ENCODE results near the gene SPG7. TPM values are rescaled to one million over a fixed set of nuclear protein-coding genes. Genes with fewer than 3 reads are reported as not detected.

SPG7 gene
- total and polyA plus RNA-seq, 4 donors = 34.5 to 102 (median 49.5) TPM

DNA sequence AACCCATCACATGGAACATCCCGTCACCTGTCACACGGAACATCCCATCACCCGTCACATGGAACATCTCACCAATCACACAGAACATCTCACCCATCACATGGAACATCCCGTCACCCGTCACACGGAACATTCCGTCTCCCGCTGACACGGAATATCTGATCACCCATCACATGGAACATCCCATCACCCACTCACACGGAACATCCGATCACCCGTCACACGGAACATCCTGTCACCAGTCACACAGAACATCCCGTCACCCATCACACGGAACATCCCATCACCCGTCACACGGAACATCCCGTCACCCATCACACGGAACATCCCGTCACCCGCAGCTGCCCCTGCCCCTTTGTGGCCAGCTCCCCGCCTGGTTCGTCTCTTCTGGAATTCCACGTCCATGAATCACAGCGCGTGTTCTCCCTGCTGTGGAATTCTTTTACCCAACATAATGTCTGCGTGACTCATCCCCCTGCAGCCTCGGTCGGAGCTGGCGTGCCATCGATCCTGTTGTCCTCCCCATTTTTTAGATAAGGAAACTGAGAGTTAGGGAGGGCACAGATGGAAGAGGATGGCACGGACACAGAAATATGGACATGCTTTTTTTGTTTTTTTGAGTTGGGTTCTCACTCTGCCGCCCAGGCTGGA, 73.0 kb downstream of the SPG7 start:
- WGBS = 91% methylated on average over 33 of the region's 33 CpGs
- no peak for DNase-seq (ENCODE audit: low spot score)
- no peaks in the 10 kb centered on the region for H3K36me3 ChIP-seq (ENCODE audit: control insufficient read depth in 4 of 4, insufficient read depth in 3 of 4, low read depth in 1 of 4, low read length in 3 of 4)
- H3K27me3 ChIP-seq (ENCODE audit: control insufficient read depth in 4 of 4, insufficient read depth in 4 of 4, low read length in 3 of 4) = peaks cover 0 to 1% (median 0%) of the 10 kb centered on the region in 4 donors
- H3K27ac ChIP-seq (ENCODE audit: low read depth in 1 of 2, low read length in 2 of 2) = peak overlapping the region in 1 of 2 donors; percentile 59
- H3K9me3 ChIP-seq (ENCODE audit: control insufficient read depth in 4 of 4, low read length in 3 of 4) = no peaks in the 10 kb centered on the region
- no peak overlapping the region for H3K4me3 ChIP-seq (ENCODE audit: low read depth in 1 of 3, low read length in 3 of 3)
- no peak for TF ChIP-seq NR2F2 (IDR thresholded peaks at IDR 0.05)
- TF ChIP-seq, protein P1, sequence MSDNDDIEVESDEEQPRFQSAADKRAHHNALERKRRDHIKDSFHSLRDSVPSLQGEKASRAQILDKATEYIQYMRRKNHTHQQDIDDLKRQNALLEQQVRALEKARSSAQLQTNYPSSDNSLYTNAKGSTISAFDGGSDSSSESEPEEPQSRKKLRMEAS (IDR thresholded peaks at IDR 0.05) = no peak
- TF ChIP-seq SP1 (IDR thresholded peaks at IDR 0.05) = no peak
- TF ChIP-seq, protein P2, sequence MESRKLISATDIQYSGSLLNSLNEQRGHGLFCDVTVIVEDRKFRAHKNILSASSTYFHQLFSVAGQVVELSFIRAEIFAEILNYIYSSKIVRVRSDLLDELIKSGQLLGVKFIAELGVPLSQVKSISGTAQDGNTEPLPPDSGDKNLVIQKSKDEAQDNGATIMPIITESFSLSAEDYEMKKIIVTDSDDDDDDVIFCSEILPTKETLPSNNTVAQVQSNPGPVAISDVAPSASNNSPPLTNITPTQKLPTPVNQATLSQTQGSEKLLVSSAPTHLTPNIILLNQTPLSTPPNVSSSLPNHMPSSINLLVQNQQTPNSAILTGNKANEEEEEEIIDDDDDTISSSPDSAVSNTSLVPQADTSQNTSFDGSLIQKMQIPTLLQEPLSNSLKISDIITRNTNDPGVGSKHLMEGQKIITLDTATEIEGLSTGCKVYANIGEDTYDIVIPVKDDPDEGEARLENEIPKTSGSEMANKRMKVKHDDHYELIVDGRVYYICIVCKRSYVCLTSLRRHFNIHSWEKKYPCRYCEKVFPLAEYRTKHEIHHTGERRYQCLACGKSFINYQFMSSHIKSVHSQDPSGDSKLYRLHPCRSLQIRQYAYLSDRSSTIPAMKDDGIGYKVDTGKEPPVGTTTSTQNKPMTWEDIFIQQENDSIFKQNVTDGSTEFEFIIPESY (IDR thresholded peaks at IDR 0.05) = no peak
- TF ChIP-seq FOXA1 (IDR thresholded peaks at IDR 0.05) = no peak
- no peak for TF ChIP-seq GABPA (IDR thresholded peaks at IDR 0.05 in 1 of 2, conservative IDR thresholded peaks at IDR 0.05 in 1 of 2)
- no peak for TF ChIP-seq YY1 (IDR thresholded peaks at IDR 0.05)
- TF ChIP-seq, protein P3, sequence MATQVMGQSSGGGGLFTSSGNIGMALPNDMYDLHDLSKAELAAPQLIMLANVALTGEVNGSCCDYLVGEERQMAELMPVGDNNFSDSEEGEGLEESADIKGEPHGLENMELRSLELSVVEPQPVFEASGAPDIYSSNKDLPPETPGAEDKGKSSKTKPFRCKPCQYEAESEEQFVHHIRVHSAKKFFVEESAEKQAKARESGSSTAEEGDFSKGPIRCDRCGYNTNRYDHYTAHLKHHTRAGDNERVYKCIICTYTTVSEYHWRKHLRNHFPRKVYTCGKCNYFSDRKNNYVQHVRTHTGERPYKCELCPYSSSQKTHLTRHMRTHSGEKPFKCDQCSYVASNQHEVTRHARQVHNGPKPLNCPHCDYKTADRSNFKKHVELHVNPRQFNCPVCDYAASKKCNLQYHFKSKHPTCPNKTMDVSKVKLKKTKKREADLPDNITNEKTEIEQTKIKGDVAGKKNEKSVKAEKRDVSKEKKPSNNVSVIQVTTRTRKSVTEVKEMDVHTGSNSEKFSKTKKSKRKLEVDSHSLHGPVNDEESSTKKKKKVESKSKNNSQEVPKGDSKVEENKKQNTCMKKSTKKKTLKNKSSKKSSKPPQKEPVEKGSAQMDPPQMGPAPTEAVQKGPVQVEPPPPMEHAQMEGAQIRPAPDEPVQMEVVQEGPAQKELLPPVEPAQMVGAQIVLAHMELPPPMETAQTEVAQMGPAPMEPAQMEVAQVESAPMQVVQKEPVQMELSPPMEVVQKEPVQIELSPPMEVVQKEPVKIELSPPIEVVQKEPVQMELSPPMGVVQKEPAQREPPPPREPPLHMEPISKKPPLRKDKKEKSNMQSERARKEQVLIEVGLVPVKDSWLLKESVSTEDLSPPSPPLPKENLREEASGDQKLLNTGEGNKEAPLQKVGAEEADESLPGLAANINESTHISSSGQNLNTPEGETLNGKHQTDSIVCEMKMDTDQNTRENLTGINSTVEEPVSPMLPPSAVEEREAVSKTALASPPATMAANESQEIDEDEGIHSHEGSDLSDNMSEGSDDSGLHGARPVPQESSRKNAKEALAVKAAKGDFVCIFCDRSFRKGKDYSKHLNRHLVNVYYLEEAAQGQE (IDR thresholded peaks at IDR 0.05) = no peak
- TF ChIP-seq HNF4G (IDR thresholded peaks at IDR 0.05) = no peak
- TF ChIP-seq JUND (IDR thresholded peaks at IDR 0.05) = no peak
- TF ChIP-seq TAF1 (conservative IDR thresholded peaks at IDR 0.05) = no peak
- TF ChIP-seq, protein P4, sequence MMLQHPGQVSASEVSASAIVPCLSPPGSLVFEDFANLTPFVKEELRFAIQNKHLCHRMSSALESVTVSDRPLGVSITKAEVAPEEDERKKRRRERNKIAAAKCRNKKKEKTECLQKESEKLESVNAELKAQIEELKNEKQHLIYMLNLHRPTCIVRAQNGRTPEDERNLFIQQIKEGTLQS (IDR thresholded peaks at IDR 0.05) = no peak
- TF ChIP-seq FOXA2 (IDR thresholded peaks at IDR 0.05) = no peak
- TF ChIP-seq RAD21 (IDR thresholded peaks at IDR 0.05) = no peak
- no peak for TF ChIP-seq RXRA (IDR thresholded peaks at IDR 0.05)
- TF ChIP-seq, protein P5, sequence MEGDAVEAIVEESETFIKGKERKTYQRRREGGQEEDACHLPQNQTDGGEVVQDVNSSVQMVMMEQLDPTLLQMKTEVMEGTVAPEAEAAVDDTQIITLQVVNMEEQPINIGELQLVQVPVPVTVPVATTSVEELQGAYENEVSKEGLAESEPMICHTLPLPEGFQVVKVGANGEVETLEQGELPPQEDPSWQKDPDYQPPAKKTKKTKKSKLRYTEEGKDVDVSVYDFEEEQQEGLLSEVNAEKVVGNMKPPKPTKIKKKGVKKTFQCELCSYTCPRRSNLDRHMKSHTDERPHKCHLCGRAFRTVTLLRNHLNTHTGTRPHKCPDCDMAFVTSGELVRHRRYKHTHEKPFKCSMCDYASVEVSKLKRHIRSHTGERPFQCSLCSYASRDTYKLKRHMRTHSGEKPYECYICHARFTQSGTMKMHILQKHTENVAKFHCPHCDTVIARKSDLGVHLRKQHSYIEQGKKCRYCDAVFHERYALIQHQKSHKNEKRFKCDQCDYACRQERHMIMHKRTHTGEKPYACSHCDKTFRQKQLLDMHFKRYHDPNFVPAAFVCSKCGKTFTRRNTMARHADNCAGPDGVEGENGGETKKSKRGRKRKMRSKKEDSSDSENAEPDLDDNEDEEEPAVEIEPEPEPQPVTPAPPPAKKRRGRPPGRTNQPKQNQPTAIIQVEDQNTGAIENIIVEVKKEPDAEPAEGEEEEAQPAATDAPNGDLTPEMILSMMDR (IDR thresholded peaks at IDR 0.05; ENCODE audit: low read depth, low read length, missing input control) = no peak
- no peak for TF ChIP-seq EGR1 (IDR thresholded peaks at IDR 0.05; ENCODE audit: low read depth in 2 of 2)
- H3K9ac ChIP-seq (ENCODE audit: low read depth in 1 of 2, low read length in 2 of 2) = no peak overlapping the region
- H3K4me1 ChIP-seq (ENCODE audit: control insufficient read depth in 4 of 4, insufficient read depth in 4 of 4, low read length in 3 of 4) = peaks cover 6 to 13% (median 7%) of the 10 kb centered on the region in 4 donors
